Measurements from ENCODE around the gene HOXD9. TPM values are rescaled to one million over a fixed set of nuclear protein-coding genes. Genes with fewer than 3 reads are reported as not detected.
A peak's percentile ranks its signal among the peaks of the same experiment; 100 is the strongest.

Gene HOXD9
- total RNA-seq, 1 donor from 2014 or later: 12.5 TPM

GRCh38 chr2:176160251-176160985 lies 37.9 kb downstream of the HOXD9 start:
- no peak for DNase-seq (ENCODE audit: extremely low spot score in 2 of 2)
- Histone ChIP-seq H3K9me3 (no peaks in the 10 kb centered on the region), H3K27me3 (peaks cover 27% of the 10 kb centered on the region), H3K36me3 (no peaks in the 10 kb centered on the region), H3K4me3 (no peak overlapping the region), H3K27ac (no peak overlapping the region), H3K4me1 (peaks cover 37% of the 10 kb centered on the region)
- intact Hi-C loops (cut with DNase I): no loop called here
- TF ChIP-seq POLR2A (IDR thresholded peaks at IDR 0.05) (no peak), CTCF (IDR thresholded peaks at IDR 0.05) (no peak), POLR2AphosphoS5 (IDR thresholded peaks at IDR 0.05; ENCODE audit: insufficient read depth in 1 of 2, low read depth in 1 of 2) (no peak)

GRCh38 chr2:176160986-176161824 lies 38.7 kb downstream of the HOXD9 start:
- H3K4me3 ChIP-seq: no peak overlapping the region
- H3K36me3 ChIP-seq: no peaks in the 10 kb centered on the region
- intact Hi-C loops (cut with DNase I): no loop called here
- H3K9me3 ChIP-seq: no peaks in the 10 kb centered on the region
- no peak for DNase-seq (ENCODE audit: extremely low spot score in 2 of 2)
- H3K4me1 ChIP-seq: peaks cover 39% of the 10 kb centered on the region
- peaks cover 27% of the 10 kb centered on the region for H3K27me3 ChIP-seq
- H3K27ac ChIP-seq: no peak overlapping the region
- TF ChIP-seq CTCF (IDR thresholded peaks at IDR 0.05): no peak
- TF ChIP-seq POLR2AphosphoS5 (IDR thresholded peaks at IDR 0.05; ENCODE audit: insufficient read depth in 1 of 2, low read depth in 1 of 2): no peak
- no peak for TF ChIP-seq POLR2A (IDR thresholded peaks at IDR 0.05)

GRCh38 chr2:176161825-176162626 lies 39.5 kb downstream of the HOXD9 start:
- Histone ChIP-seq H3K36me3 (no peaks in the 10 kb centered on the region), H3K4me1 (peaks cover 36% of the 10 kb centered on the region), H3K27ac (no peak overlapping the region), H3K9me3 (no peaks in the 10 kb centered on the region), H3K4me3 (peak overlapping the region in 1 of 2 donors; percentile 5), H3K27me3 (peaks cover 27% of the 10 kb centered on the region)
- TF ChIP-seq CTCF (IDR thresholded peaks at IDR 0.05) (no peak), POLR2AphosphoS5 (IDR thresholded peaks at IDR 0.05; ENCODE audit: insufficient read depth in 1 of 2, low read depth in 1 of 2) (no peak), POLR2A (IDR thresholded peaks at IDR 0.05) (no peak)
- no peak for DNase-seq (ENCODE audit: extremely low spot score in 2 of 2)
- intact Hi-C loops (cut with DNase I): no loop called here

GRCh38 chr2:176162911-176163671 lies 40.6 kb downstream of the HOXD9 start:
- no peak for DNase-seq (ENCODE audit: extremely low spot score in 2 of 2)
- H3K27ac ChIP-seq: no peak overlapping the region
- no peak for TF ChIP-seq POLR2AphosphoS5 (IDR thresholded peaks at IDR 0.05; ENCODE audit: insufficient read depth in 1 of 2, low read depth in 1 of 2)
- H3K4me1 ChIP-seq: peaks cover 27% of the 10 kb centered on the region
- peaks cover 18% of the 10 kb centered on the region for H3K27me3 ChIP-seq
- intact Hi-C loops (cut with DNase I): no loop called here
- no peaks in the 10 kb centered on the region for H3K9me3 ChIP-seq
- no peaks in the 10 kb centered on the region for H3K36me3 ChIP-seq
- H3K4me3 ChIP-seq: no peak overlapping the region

GRCh38 chr2:176163672-176164056 lies 41.1 kb downstream of the HOXD9 start:
- Histone ChIP-seq H3K9me3 (no peaks in the 10 kb centered on the region), H3K4me1 (peaks cover 26% of the 10 kb centered on the region), H3K27me3 (peaks cover 17% of the 10 kb centered on the region), H3K36me3 (no peaks in the 10 kb centered on the region), H3K27ac (no peak overlapping the region), H3K4me3 (no peak overlapping the region)
- DNase-seq (ENCODE audit: extremely low spot score in 2 of 2): no peak
- TF ChIP-seq POLR2A (IDR thresholded peaks at IDR 0.05): no peak
- TF ChIP-seq POLR2AphosphoS5 (IDR thresholded peaks at IDR 0.05; ENCODE audit: insufficient read depth in 1 of 2, low read depth in 1 of 2): no peak
- no peak for TF ChIP-seq CTCF (IDR thresholded peaks at IDR 0.05)
- intact Hi-C loops (cut with DNase I): no loop called here
